CD4-positive, alpha-beta T cell treated with Interleukin-1 beta for 1 hour (primary cell): ENCODE results near the gene IARS2.
"Not testable (repeated sequence)": the region's sequence is repeated elsewhere in the genome, so short reads cannot be mapped to it uniquely, and the experiment has no call there.

Experiments
- DNase-seq, 2 donors: peaks; one replicate each; pipeline ENCODE4 v3.0.0-alpha.2; 2020 to 2022

The IARS2 gene

DNA sequence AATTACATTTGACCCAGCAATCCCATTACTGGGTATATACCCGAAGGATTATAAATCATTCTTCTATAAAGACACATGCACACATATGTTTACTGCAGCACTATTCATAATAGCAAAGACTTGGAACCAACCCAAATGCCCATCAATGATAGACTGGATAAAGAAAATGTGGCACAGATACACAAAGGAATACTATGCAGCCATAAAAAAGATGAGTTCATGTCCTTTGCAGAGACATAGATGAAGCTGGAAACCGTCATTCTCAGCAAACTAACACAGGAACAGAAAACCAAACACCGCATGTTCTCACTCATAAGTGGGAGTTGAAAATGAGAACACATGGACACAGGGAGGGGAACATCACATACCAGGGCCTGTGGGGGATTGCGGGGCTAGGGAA, 76.0 kb downstream of the IARS2 start:
- not testable (repeated sequence) for DNase-seq

DNA sequence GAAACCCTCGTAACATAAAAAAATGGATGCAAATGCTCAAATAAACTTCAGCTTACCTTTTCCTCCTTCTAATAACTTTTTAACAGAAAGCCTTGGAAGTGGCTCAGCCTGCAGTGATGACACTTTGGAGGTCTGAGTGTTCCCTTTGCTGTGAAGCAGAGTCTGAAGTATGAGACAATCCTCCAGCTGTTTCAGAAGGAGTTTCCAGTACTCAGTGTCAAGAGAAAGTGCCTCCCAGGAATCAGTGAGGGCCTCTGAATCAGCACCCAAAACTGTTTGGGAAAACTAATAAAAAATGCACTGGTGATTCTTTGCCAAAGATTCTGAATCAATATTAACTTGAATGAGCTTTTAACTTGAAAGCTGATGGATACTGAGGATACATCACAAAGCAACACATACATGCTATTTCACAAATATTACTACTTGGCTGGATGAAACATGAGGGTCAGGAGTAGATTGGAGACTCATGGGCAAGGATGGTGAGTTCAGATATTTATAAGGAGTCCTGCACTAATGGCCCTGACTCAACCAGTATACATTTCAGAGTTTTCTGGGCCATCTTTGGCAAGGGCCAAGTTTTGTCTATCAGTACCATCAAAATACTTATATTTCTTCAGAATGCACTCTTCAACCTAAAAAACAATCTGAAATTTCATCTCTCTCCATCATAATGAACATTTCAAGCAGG, 77.0 kb downstream of the IARS2 start:
- no peak for DNase-seq

DNA sequence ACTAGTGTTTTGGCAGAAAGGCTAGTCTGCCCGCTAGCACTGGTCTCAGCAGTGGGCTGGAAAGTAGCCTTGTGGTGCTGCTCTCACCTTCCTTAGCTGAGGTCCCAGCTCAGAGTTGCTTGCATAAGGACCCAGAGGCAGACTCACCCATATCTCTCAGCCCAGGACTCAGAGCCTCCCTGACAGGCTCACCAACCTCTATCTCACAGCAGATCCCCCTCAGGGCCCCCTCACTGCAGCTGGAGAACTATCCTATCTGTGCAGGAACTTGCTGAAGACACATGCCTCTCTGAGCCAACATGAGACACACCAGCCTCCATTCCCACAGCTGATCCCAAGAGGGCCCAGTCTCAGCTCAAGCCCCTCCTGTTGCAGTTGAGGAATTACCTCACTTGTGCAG, 82.6 kb downstream of the IARS2 start:
- DNase-seq: no peak

GRCh38 chr1:220182111-220182510, 88.2 kb downstream of the IARS2 start:
- DNase-seq: no peak

- DNase-seq: no peak
Observed at GRCh38 chr1:220182656-220183055, 88.7 kb downstream of the IARS2 start.

DNA sequence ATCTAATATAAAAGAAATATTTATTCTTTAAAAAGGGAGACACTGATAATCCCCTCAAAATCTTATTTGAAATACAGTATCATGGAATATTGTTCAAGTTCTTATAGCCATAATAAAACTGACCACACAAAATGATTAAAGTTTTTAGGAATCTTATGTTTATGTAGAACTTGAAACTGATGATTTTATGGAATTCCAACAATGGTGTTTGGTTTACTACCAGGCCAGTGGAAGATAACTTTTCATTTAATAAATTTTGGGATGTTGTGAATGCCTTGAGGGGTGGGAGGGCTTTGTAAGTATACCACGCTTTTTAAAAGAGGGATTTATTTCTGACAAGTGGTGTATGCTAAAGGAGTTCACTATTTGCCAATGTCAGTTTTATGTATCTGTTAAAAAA, 90.6 kb downstream of the IARS2 start:
- no peak for DNase-seq

DNA sequence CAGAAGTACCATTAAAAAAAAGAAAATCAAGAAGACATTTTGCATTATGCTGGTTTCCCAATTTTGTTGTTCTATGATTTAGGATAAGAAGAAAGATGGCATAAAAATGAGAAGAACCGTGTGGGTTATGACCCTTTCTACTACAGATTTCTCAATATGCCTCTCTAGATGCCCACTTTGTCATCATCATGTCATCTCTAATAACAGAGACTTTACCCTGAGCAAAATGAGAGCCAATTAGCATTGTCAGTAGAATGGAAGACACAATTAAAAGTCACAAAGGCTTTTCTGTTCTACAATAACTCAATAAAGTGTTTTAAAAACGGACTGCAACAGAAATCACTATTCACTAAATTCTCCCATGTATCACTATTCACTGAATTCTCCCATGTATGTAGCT, 92.8 kb downstream of the IARS2 start:
- no peak for DNase-seq

GRCh38 chr1:220188538-220188937, 94.6 kb downstream of the IARS2 start:
- no peak for DNase-seq

- peak in 1 of 2 donors; percentile 8 for DNase-seq
Observed at GRCh38 chr1:220189750-220190347, 95.9 kb downstream of the IARS2 start.

DNA sequence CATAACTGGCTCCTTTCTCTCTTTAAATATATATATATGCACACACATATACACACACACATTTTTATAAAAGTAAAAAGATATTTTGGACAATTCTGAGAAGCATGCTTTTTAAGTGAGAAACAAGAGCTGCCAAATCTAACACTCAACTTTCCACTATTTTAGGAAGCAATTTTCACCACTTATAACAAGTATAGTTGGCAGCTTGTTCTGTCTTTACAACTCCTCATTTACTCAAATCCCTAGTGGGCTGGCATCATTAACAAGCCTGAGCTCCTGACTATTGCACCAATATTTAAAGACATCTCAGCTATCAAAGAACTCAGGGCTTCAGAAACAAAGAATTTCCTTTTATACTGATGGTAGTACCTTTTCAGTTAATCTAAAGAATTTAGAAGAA, 101.8 kb downstream of the IARS2 start:
- DNase-seq: no peak
